Upper lobe of left lung (tissue), 6 donors: ENCODE data around the gene KLHL29. TPM values are rescaled to one million over a fixed set of nuclear protein-coding genes. Genes with fewer than 3 reads are reported as not detected.

ENCODE experiments used
- ATAC-seq, 2 donors: fragments of 200-7000 bp; cut with Tn5 transposase; one replicate each; pipeline ENCODE4 v1.9.1; 2022; ENCODE audit warnings: mild to moderate bottlenecking in 2 of 2, moderate library complexity in 2 of 2; ENCODE audit not compliant: low FRiP score in 2 of 2
- DNase-seq, 2 donors: peaks; one replicate each; pipeline ENCODE4 v3.0.0-alpha.2; 2019 to 2020
- H3K27ac ChIP-seq, 4 donors: fragments of 200-600 bp; sonication (generic); one replicate each; pipeline ENCODE4 v1.5.1; 2016 to 2019
- H3K27me3 ChIP-seq, 4 donors: fragments of 200-600 bp; sonication (generic); one replicate each; pipeline ENCODE4 v1.5.1; 2017 to 2019
- H3K36me3 ChIP-seq, 4 donors: fragments of 200-600 bp; sonication (generic); one replicate each; pipeline ENCODE4 v1.5.1; 2016 to 2019
- H3K4me1 ChIP-seq, 4 donors: fragments of 200-600 bp; sonication (generic); one replicate each; pipeline ENCODE4 v1.5.1; 2018 to 2019
- H3K4me3 ChIP-seq, 4 donors: fragments of 200-600 bp; sonication (generic); one replicate each; pipeline ENCODE4 v1.5.1; 2017 to 2019; ENCODE audit warnings: mild to moderate bottlenecking in 2 of 4, moderate library complexity in 1 of 4
- H3K9me3 ChIP-seq, 4 donors: fragments of 200-600 bp; sonication (generic); one replicate each; pipeline ENCODE4 v1.5.1; 2018 to 2019
- EP300 ChIP-seq, 4 donors: sonication (generic); formaldehyde crosslinking; IDR thresholded peaks; one replicate each; pipeline ENCODE4 v1.5.1; 2017; ENCODE audit warnings: antibody characterized with exemption in 4 of 4, control low read depth in 2 of 4
- POLR2A ChIP-seq, 4 donors: fragments of 450-650 bp; IDR thresholded peaks; one replicate each; pipeline ENCODE4 v1.5.1; 2016 to 2017; ENCODE audit warnings: antibody characterized with exemption in 4 of 4, mild to moderate bottlenecking in 2 of 4
- POLR2AphosphoS5 ChIP-seq, 2 donors: sonication (generic); formaldehyde crosslinking; IDR thresholded peaks; one replicate each; pipeline ENCODE4 v1.5.1; 2017; ENCODE audit warnings: antibody characterized with exemption in 2 of 2
- WGBS, 2 donors: methylation state at CpG; one replicate each; pipeline ENCODE4 v1.1.5; 2017 to 2018; 5-methylcytosine and 5-hydroxymethylcytosine counted together
- total RNA-seq, 6 donors: library from RNA; depleted of rRNA in 4 of 6; stranded (reverse); fragments of >200 nt in 4 of 6; gene quantifications; one replicate each; pipeline versions ENCODE4 v1.1.0 to v1.2.1, GENCODE V29; 2016 to 2021
- TF ChIP-seq, protein P1 (sequence below), 6 experiments: fragments of 450-650 bp in 4 of 6; fragments of 200-600 bp in 2 of 6; sonication (generic) in 2 of 6; IDR thresholded peaks; one replicate each; pipeline ENCODE4 v1.5.1; 2016 to 2019; ENCODE audit warnings: antibody characterized with exemption in 6 of 6
- donor health status: DM: no; HTN: no; CAD: no; lungs with moderate emphysema.
- donor health status: DM: no; HTN: yes; CAD: no; lungs with severe emphysema.

Gene KLHL29
- total RNA-seq, 6 donors from 2014 or later = 8.6 to 34.4 (median 18.2) TPM

DNA sequence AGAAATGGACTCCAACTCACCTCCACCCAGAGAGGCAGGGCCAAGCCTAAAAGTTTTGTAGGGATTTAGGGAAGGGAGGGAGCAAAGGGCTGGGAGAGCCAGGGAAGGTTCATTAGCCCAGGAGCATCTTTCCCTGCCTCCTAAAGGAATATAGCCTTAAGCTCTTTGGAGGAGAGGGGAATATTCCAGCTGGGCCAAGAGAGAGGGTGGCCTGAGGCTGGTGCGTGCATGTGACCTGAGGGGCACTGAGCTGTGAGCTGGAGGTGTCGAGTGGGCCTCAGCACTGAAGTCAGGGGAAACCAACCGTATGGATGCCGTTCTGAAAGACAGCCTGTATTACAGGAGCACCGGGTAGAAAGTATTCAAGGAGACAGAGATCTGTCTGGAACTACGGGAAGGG, 112.6 kb downstream of the KLHL29 start:
- no peak overlapping the region for H3K4me3 ChIP-seq
- H3K9me3 ChIP-seq = no peaks in the 10 kb centered on the region
- no peak overlapping the region for H3K27ac ChIP-seq
- no peaks in the 10 kb centered on the region for H3K36me3 ChIP-seq
- peaks cover 3 to 21% (median 11%) of the 10 kb centered on the region in 4 donors for H3K4me1 ChIP-seq
- 70 to 76% methylated on average over 6 of the region's 6 CpGs for WGBS, 2 donors
- H3K27me3 ChIP-seq = no peaks in the 10 kb centered on the region
- DNase-seq (no peak), ATAC-seq (no peak)
- TF ChIP-seq EP300 (IDR thresholded peaks at IDR 0.05) = no peak
- TF ChIP-seq POLR2A (IDR thresholded peaks at IDR 0.05) = no peak
- TF ChIP-seq POLR2AphosphoS5 (IDR thresholded peaks at IDR 0.05) = no peak
- TF ChIP-seq, protein P1, sequence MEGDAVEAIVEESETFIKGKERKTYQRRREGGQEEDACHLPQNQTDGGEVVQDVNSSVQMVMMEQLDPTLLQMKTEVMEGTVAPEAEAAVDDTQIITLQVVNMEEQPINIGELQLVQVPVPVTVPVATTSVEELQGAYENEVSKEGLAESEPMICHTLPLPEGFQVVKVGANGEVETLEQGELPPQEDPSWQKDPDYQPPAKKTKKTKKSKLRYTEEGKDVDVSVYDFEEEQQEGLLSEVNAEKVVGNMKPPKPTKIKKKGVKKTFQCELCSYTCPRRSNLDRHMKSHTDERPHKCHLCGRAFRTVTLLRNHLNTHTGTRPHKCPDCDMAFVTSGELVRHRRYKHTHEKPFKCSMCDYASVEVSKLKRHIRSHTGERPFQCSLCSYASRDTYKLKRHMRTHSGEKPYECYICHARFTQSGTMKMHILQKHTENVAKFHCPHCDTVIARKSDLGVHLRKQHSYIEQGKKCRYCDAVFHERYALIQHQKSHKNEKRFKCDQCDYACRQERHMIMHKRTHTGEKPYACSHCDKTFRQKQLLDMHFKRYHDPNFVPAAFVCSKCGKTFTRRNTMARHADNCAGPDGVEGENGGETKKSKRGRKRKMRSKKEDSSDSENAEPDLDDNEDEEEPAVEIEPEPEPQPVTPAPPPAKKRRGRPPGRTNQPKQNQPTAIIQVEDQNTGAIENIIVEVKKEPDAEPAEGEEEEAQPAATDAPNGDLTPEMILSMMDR (IDR thresholded peaks at IDR 0.05) = no peak

DNA sequence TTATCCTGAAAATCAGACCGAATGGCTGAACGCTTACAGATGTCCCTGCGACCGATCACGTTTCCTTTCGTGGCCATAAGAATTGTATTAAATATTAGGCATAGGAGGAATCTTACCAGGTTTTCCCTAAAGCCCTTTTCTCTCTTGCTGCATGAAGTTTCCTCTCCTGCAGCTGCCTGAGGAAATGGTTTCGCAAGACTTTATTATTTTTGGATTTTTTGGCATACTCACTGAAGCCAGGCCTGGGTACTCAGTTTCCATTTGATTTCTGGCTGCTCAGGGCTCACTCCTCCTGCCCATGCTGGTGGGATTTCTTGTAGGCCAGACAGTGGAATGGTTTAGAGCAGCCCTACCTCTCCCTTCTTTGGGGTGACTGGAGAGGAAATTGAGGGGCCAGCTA, 114.0 kb downstream of the KLHL29 start:
- Histone ChIP-seq H3K4me1 (peaks cover 3 to 21% (median 11%) of the 10 kb centered on the region in 4 donors), H3K36me3 (no peaks in the 10 kb centered on the region), H3K27ac (peak overlapping the region in 3 of 4 donors; percentile 18 to 49 (median 42)), H3K27me3 (no peaks in the 10 kb centered on the region), H3K4me3 (no peak overlapping the region), H3K9me3 (no peaks in the 10 kb centered on the region)
- DNase-seq = no peak
- TF ChIP-seq, protein P1 (IDR thresholded peaks at IDR 0.05) = no peak
- TF ChIP-seq EP300 (IDR thresholded peaks at IDR 0.05) (no peak), POLR2AphosphoS5 (IDR thresholded peaks at IDR 0.05) (no peak), POLR2A (IDR thresholded peaks at IDR 0.05) (no peak)
- peak in 1 of 2 donors; percentile 4 for ATAC-seq
- 81 to 94% methylated on average over 6 to 7 of the region's 7 CpGs for WGBS, 2 donors

DNA sequence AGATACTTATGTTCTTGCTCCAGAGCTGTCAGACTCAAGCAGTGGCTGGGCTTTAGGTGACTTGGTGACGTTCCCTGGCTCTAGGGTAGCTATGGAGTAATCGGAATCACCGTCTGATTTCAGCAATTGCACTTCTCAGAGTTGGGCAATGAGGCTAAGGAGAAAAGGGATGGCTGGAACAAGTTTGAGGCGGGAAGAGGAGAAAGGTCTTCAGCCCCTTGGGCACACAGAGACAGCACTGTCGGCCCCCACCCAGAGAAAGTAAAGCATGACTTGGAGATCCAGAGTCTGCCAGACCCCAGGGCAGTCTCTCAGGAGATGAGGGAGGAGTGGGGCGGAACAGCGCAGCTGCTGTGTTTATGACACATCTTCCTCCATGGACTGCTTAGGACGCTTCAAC, 114.5 kb downstream of the KLHL29 start:
- DNase-seq (peak in 1 of 2 donors; percentile 35), ATAC-seq (peak in 1 of 2 donors; percentile 25)
- Histone ChIP-seq H3K36me3 (no peaks in the 10 kb centered on the region), H3K27me3 (no peaks in the 10 kb centered on the region), H3K4me1 (peaks cover 3 to 21% (median 11%) of the 10 kb centered on the region in 4 donors), H3K4me3 (no peak overlapping the region), H3K27ac (peak overlapping the region in 3 of 4 donors; percentile 18 to 49 (median 42)), H3K9me3 (no peaks in the 10 kb centered on the region)
- TF ChIP-seq POLR2A (IDR thresholded peaks at IDR 0.05) (no peak), POLR2AphosphoS5 (IDR thresholded peaks at IDR 0.05) (no peak), EP300 (IDR thresholded peaks at IDR 0.05) (no peak)
- TF ChIP-seq, protein P1 (IDR thresholded peaks at IDR 0.05) = no peak
- 67 to 77% methylated on average over 8 of the region's 8 CpGs for WGBS, 2 donors

DNA sequence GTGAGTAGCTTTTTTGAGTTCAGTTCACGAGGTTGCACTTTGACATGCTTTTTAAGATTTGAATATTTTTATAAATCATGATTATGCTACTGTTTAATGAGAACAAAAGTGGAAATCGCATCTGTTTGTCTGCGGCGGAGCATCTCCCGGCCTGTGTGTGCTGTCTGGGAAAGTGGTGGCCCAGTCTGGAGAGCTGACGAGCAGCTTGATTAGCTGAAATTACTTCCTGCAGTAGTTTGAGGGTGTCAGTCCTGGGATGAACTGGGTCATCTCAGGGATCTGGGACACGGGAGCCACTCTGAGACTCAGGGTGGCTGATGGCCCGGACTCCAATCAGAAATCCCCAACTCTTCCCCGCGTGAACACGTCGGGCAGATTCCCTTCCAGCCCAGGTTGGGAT, 115.9 kb downstream of the KLHL29 start:
- Histone ChIP-seq H3K4me1 (peaks cover 3 to 22% (median 12%) of the 10 kb centered on the region in 4 donors), H3K36me3 (no peaks in the 10 kb centered on the region), H3K4me3 (no peak overlapping the region), H3K27ac (no peak overlapping the region), H3K9me3 (no peaks in the 10 kb centered on the region), H3K27me3 (no peaks in the 10 kb centered on the region)
- no peak for DNase-seq
- ATAC-seq = no peak
- TF ChIP-seq, protein P1 (IDR thresholded peaks at IDR 0.05) = no peak
- TF ChIP-seq EP300 (IDR thresholded peaks at IDR 0.05) (no peak), POLR2A (IDR thresholded peaks at IDR 0.05) (no peak), POLR2AphosphoS5 (IDR thresholded peaks at IDR 0.05) (no peak)
- 91 to 94% methylated on average over 6 to 12 of the region's 12 CpGs for WGBS, 2 donors

DNA sequence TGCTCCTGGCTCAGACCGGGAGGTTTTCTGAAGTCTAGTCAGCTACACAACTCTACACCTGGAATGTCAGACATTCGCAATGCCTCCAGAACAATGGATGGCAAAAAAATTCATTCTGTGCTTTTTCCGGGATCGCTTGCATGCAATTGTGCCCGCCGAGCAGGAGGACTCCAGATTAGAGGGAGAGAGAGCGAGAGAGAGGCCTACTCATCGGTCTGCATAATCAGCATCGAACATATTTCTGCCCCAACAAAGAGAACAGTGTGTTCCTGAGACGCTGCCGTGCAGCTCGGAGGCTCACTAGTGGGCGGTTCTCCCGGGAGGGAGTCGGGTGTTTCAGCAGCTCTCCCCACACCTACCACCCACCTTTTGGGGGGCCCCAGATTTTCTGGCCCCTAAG, 117.1 kb downstream of the KLHL29 start:
- H3K4me1 ChIP-seq = peaks cover 0 to 30% (median 21%) of the 10 kb centered on the region in 4 donors
- no peak overlapping the region for H3K27ac ChIP-seq
- H3K36me3 ChIP-seq = no peaks in the 10 kb centered on the region
- no peaks in the 10 kb centered on the region for H3K27me3 ChIP-seq
- no peaks in the 10 kb centered on the region for H3K9me3 ChIP-seq
- 72 to 90% methylated on average over 14 to 15 of the region's 15 CpGs for WGBS, 2 donors
- ATAC-seq (no peak), DNase-seq (no peak)
- H3K4me3 ChIP-seq = no peak overlapping the region
- TF ChIP-seq EP300 (IDR thresholded peaks at IDR 0.05) (no peak), POLR2AphosphoS5 (IDR thresholded peaks at IDR 0.05) (no peak), POLR2A (IDR thresholded peaks at IDR 0.05) (no peak)
- TF ChIP-seq, protein P1 (IDR thresholded peaks at IDR 0.05) = no peak
